RWPE2 (cell line): ENCODE data around the gene GIMAP6.
A peak's percentile ranks its signal among the peaks of the same experiment; 100 is the strongest.
"Not testable (repeated sequence)": the region's sequence is repeated elsewhere in the genome, so short reads cannot be mapped to it uniquely, and the experiment has no call there.

Experiments
- ATAC-seq: fragments of 200-7000 bp; cut with Tn5 transposase; 3 replicates; pipeline ENCODE4 v1.9.1; 2021; ENCODE audit warnings: low read depth
- DNase-seq: peaks from one replicate; pipeline ENCODE4 v3.0.0-alpha.2; 2020; ENCODE audit warnings: low spot score
- H3K27ac ChIP-seq: fragments of 450-650 bp; 2 replicates; pipeline ENCODE4 v1.5.1; 2017; ENCODE audit warnings: mild to moderate bottlenecking; ENCODE audit not compliant: poor library complexity, severe bottlenecking
- H3K27me3 ChIP-seq: fragments of 250-450 bp; sonication (Bioruptor Pico); 2 replicates; pipeline ENCODE4 v1.5.1; 2021; ENCODE audit warnings: mild to moderate bottlenecking, moderate library complexity; ENCODE audit not compliant: insufficient read depth, poor library complexity, severe bottlenecking
- H3K36me3 ChIP-seq: fragments of 250-450 bp; sonication (Bioruptor Pico); 2 replicates; pipeline ENCODE4 v1.5.1; 2020; ENCODE audit warnings: low read depth, mild to moderate bottlenecking, moderate library complexity
- H3K4me1 ChIP-seq: fragments of 250-450 bp; sonication (Bioruptor Pico); 2 replicates; pipeline ENCODE4 v1.5.1; 2021; ENCODE audit warnings: mild to moderate bottlenecking, moderate library complexity; ENCODE audit not compliant: insufficient read depth, poor library complexity, severe bottlenecking
- H3K4me3 ChIP-seq: fragments of 250-450 bp; sonication (Bioruptor Pico); 2 replicates; pipeline ENCODE4 v1.5.1; 2021; ENCODE audit warnings: mild to moderate bottlenecking, moderate library complexity; ENCODE audit not compliant: severe bottlenecking
- H3K9me3 ChIP-seq: fragments of 250-450 bp; sonication (Bioruptor Pico); 2 replicates; pipeline ENCODE4 v1.5.1; 2021; ENCODE audit warnings: mild to moderate bottlenecking, moderate library complexity; ENCODE audit not compliant: severe bottlenecking
- TF ChIP-seq, protein P1 (sequence below): fragments of 450-650 bp; IDR thresholded peaks from one replicate; pipeline ENCODE4 v1.5.1; 2017; ENCODE audit warnings: mild to moderate bottlenecking, moderate library complexity; ENCODE audit not compliant: poor library complexity, severe bottlenecking

The GIMAP6 gene

GRCh38 chr7:150627959-150628358 lies 4.2 kb downstream of the GIMAP6 start:
- no peaks in the 10 kb centered on the region for H3K4me1 ChIP-seq
- no peak for DNase-seq
- TF ChIP-seq, protein P1, sequence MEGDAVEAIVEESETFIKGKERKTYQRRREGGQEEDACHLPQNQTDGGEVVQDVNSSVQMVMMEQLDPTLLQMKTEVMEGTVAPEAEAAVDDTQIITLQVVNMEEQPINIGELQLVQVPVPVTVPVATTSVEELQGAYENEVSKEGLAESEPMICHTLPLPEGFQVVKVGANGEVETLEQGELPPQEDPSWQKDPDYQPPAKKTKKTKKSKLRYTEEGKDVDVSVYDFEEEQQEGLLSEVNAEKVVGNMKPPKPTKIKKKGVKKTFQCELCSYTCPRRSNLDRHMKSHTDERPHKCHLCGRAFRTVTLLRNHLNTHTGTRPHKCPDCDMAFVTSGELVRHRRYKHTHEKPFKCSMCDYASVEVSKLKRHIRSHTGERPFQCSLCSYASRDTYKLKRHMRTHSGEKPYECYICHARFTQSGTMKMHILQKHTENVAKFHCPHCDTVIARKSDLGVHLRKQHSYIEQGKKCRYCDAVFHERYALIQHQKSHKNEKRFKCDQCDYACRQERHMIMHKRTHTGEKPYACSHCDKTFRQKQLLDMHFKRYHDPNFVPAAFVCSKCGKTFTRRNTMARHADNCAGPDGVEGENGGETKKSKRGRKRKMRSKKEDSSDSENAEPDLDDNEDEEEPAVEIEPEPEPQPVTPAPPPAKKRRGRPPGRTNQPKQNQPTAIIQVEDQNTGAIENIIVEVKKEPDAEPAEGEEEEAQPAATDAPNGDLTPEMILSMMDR, result no peak
- ATAC-seq, result no peak
- no peaks in the 10 kb centered on the region for H3K27me3 ChIP-seq
- H3K9me3 ChIP-seq, result no peaks in the 10 kb centered on the region
- H3K36me3 ChIP-seq, result no peaks in the 10 kb centered on the region
- H3K4me3 ChIP-seq, result no peak overlapping the region
- no peak overlapping the region for H3K27ac ChIP-seq

GRCh38 chr7:150626696-150627095 lies 5.5 kb downstream of the GIMAP6 start:
- no peaks in the 10 kb centered on the region for H3K36me3 ChIP-seq

DNA sequence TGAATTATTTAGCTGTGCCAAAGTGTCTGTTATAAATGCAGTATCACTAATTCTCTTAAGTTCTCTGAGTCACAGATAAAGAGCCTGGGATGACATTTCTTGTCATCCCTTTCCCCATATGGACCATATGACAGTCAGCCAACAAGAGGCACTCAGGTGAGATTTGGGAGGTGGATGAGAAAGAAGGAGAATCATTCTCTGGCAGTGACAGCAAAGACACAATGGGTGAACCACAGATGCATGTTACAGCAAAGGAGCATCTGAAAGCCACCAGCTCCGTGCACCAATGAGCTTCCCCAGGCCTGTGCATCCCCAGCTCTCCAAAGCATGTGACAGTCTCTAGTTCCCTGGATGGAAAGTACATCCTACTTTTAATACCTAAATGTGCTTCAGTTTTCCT lies 10.8 kb downstream of the GIMAP6 start:
- no peak for ATAC-seq

More at GRCh38 chr7:150626696-150627095, 5.5 kb downstream of the GIMAP6 start:
- Histone ChIP-seq H3K9me3 (no peaks in the 10 kb centered on the region), H3K27me3 (no peaks in the 10 kb centered on the region), H3K4me1 (no peaks in the 10 kb centered on the region), H3K27ac (no peak overlapping the region), H3K4me3 (no peak overlapping the region)
- no peak for ATAC-seq
- TF ChIP-seq, protein P1, result no peak
- no peak for DNase-seq

DNA sequence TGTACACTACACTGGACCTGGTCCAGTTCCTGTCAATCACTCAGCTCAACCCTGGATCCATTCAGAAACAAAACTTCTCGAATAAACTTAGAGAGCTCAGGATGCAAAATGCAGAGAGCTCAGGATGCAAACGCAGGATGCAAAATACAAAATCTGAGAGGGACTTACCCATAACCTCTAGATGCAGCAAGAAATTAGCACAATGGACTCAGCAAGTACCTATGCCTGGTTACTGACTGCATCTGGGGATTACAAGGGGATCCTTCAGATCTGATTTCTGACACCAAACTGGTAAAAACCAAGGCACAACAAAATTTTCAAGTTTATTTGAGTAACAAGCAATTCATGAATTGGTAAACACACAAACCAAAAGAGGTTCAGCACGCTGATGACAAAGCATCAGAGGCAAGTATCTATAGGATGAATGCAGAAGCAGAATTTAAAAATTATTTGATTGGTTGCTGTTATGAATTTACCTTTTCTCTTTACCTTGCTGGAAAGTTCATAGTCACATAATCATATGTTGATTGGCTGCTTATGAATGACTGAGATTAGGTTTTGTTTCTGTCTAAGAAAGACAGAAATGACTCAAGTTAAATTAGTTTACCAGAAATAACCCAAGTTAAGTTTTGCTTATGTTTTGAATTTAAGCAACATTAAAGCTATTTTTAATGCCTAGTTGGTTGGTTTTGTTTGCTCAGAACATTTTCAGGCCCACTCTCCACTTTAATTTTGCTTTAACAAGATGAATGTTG lies 11.4 kb downstream of the GIMAP6 start:
- TF ChIP-seq, protein P1, result no peak
- no peaks in the 10 kb centered on the region for H3K27me3 ChIP-seq
- no peak overlapping the region for H3K4me3 ChIP-seq
- DNase-seq, result no peak
- no peak overlapping the region for H3K27ac ChIP-seq
- H3K36me3 ChIP-seq, result no peaks in the 10 kb centered on the region
- no peaks in the 10 kb centered on the region for H3K4me1 ChIP-seq
- ATAC-seq, result no peak
- no peaks in the 10 kb centered on the region for H3K9me3 ChIP-seq

More for the DNA sequence above, 10.8 kb downstream of the GIMAP6 start:
- Histone ChIP-seq H3K27ac (no peak overlapping the region), H3K27me3 (no peaks in the 10 kb centered on the region), H3K4me1 (no peaks in the 10 kb centered on the region), H3K36me3 (no peaks in the 10 kb centered on the region), H3K9me3 (no peaks in the 10 kb centered on the region), H3K4me3 (no peak overlapping the region)
- TF ChIP-seq, protein P1, result no peak
- DNase-seq, result no peak

DNA sequence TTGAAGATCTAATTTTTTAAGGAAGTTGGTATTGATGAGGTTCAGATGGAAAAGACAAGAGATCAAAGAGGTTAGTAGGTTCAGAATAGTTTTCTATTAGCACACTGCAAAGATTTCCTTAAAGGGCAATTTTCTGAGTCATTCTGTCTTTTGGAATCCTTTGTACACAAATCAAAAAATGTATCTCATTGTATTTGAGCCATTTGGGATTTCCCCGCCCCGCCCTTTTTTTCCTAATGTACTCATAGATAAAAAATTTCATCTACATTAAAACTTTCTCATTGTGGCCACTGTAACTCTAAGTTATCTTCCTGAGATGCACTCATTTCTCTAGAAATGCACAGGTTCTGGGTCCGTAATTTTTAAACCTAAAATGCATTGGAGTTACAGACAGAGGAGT lies 12.1 kb downstream of the GIMAP6 start:
- no peaks in the 10 kb centered on the region for H3K9me3 ChIP-seq
- ATAC-seq (peak; percentile 46; the same call in 1 of the 3 replicates), DNase-seq (no peak)
- no peak overlapping the region for H3K27ac ChIP-seq
- no peaks in the 10 kb centered on the region for H3K27me3 ChIP-seq
- H3K36me3 ChIP-seq, result no peaks in the 10 kb centered on the region
- H3K4me3 ChIP-seq, result no peak overlapping the region
- no peaks in the 10 kb centered on the region for H3K4me1 ChIP-seq
- TF ChIP-seq, protein P1, result no peak

- not testable (repeated sequence) for H3K27ac ChIP-seq, H3K36me3 ChIP-seq, ATAC-seq, H3K4me1 ChIP-seq, H3K9me3 ChIP-seq, DNase-seq, H3K4me3 ChIP-seq, H3K27me3 ChIP-seq
Measured at GRCh38 chr7:150615221-150615755, 16.9 kb downstream of the GIMAP6 start.

- not testable (repeated sequence) for H3K36me3 ChIP-seq, ATAC-seq, H3K27ac ChIP-seq, H3K9me3 ChIP-seq, DNase-seq, H3K4me3 ChIP-seq, H3K4me1 ChIP-seq, H3K27me3 ChIP-seq
Measured at GRCh38 chr7:150614426-150614825, 17.8 kb downstream of the GIMAP6 start.
